Chondrocyte (in vitro differentiated cells): ENCODE measurements around the gene ACO1. TPM values are rescaled to one million over a fixed set of nuclear protein-coding genes. Genes with fewer than 3 reads are reported as not detected.

Source experiments
- DNase-seq: peaks from one replicate; pipeline ENCODE4 v3.0.0; 2021; ENCODE audit warnings: mixed read lengths, low spot score
- H3K27ac Mint-ChIP-seq: one replicate; pipeline ENCODE4 v1.8.0; 2021; ENCODE audit warnings: mild to moderate bottlenecking, moderate library complexity, mixed read lengths; ENCODE audit not compliant: unreplicated experiment
- H3K27me3 Mint-ChIP-seq: 2 replicates; pipeline ENCODE4 v1.8.0; 2021; ENCODE audit warnings: low read depth, mixed read lengths
- H3K36me3 Mint-ChIP-seq: 2 replicates; pipeline ENCODE4 v1.8.0; 2021; ENCODE audit warnings: low read depth, mixed read lengths
- H3K4me1 Mint-ChIP-seq: 2 replicates; pipeline ENCODE4 v1.8.0; 2021; ENCODE audit warnings: low read depth, mild to moderate bottlenecking, mixed read lengths
- H3K4me3 Mint-ChIP-seq: one replicate; pipeline ENCODE4 v1.8.0; 2021; ENCODE audit warnings: mild to moderate bottlenecking, moderate library complexity, mixed read lengths; ENCODE audit not compliant: unreplicated experiment
- H3K9me3 Mint-ChIP-seq: 2 replicates; pipeline ENCODE4 v1.8.0; 2021; ENCODE audit warnings: low read depth, mixed read lengths
- long read RNA-seq: library from polyadenylated mRNA; stranded (forward); transcript quantifications from one replicate; pipeline ENCODE4 v2.0.0, GENCODE V29; 2021
- total RNA-seq: library from RNA; stranded (reverse); gene quantifications from 3 replicates; pipeline ENCODE4 v1.2.1, GENCODE V29; 2021
- TF ChIP-seq, protein P1 (sequence below): fragments of 200-600 bp; sonication (generic); IDR thresholded peaks from 2 replicates; pipeline ENCODE4 v1.5.0; 2021; ENCODE audit warnings: antibody characterized with exemption, mild to moderate bottlenecking, moderate library complexity

Gene ACO1
- 39.7 to 47.5 TPM (median 44.7 TPM) in 3 replicates for total RNA-seq
- long read RNA-seq, full-length matches to known transcripts: 253 of 265 reads
- long read RNA-seq, partial matches to known transcripts: 4 of 265 reads
- long read RNA-seq, other reads (novel, unspliced or antisense): 8 of 265 reads

DNA sequence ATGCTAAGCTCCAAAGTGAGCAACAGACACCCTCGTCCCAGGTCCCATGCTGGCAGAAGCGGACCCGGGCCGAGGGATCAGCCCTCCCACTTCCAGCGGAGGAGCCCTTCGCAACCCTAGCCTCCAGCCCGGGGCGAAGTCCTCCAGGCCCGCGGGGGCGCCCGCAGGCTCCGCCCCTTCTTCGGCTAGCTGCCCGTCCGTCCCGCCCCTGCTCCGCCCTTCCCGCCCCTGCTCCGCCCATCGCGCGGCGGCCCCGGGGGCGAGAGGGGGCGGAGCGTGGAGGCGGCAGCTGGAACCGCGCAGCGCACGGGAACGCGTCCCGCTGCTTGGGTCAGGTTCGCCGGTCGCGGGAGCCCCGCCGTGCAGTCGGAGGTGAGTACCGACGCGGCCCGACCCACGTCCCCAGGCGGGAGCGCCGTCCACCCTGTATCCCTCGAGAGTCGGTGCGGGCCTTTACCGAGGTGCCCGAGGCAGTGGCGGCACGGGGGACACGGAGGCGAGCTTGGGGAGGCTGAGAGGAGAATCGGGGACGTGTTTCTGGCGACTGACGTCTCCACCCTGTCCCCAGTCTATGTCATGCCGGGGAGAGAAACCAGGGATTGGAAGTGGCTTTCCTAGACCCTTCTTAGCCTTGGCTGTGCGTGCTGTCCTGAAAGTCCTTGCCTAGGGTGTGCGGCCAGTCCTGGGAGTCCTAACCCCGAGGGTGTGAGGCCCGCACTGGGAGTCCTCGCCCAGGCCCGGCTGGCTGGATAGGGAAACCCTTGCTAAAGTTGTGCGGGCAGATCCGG lies at the start of gene ACO1:
TSS of gene ACO1 (plus strand) at position 280 of the 788 bp plus-strand sequence. CDS start 20,864 bp downstream, outside the sequence.
- Mint-ChIP-seq H3K9me3 (no peaks in the 10 kb centered on the region), H3K36me3 (peaks cover 2% of the 10 kb centered on the region), H3K27me3 (peaks cover 9% of the 10 kb centered on the region), H3K4me3 (peak within 1 kb of the TSS; percentile 92), H3K4me1 (peaks cover 22% of the 10 kb centered on the region), H3K27ac (peak within 1 kb of the TSS; percentile 95)
- TF ChIP-seq, protein P1, sequence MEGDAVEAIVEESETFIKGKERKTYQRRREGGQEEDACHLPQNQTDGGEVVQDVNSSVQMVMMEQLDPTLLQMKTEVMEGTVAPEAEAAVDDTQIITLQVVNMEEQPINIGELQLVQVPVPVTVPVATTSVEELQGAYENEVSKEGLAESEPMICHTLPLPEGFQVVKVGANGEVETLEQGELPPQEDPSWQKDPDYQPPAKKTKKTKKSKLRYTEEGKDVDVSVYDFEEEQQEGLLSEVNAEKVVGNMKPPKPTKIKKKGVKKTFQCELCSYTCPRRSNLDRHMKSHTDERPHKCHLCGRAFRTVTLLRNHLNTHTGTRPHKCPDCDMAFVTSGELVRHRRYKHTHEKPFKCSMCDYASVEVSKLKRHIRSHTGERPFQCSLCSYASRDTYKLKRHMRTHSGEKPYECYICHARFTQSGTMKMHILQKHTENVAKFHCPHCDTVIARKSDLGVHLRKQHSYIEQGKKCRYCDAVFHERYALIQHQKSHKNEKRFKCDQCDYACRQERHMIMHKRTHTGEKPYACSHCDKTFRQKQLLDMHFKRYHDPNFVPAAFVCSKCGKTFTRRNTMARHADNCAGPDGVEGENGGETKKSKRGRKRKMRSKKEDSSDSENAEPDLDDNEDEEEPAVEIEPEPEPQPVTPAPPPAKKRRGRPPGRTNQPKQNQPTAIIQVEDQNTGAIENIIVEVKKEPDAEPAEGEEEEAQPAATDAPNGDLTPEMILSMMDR: peak; percentile 40
- DNase-seq: peak; percentile 96

GRCh38 chr9:32334916-32335895 lies 49.2 kb upstream of the ACO1 start:
- DNase-seq: no peak
- Mint-ChIP-seq H3K9me3 (no peaks in the 10 kb centered on the region), H3K4me1 (no peaks in the 10 kb centered on the region), H3K36me3 (no peaks in the 10 kb centered on the region), H3K4me3 (no peak overlapping the region), H3K27ac (no peak overlapping the region), H3K27me3 (peaks cover 40% of the 10 kb centered on the region)
- TF ChIP-seq, protein P1: no peak

GRCh38 chr9:32339424-32339823 lies 45.0 kb upstream of the ACO1 start:
- H3K27ac Mint-ChIP-seq: no peak overlapping the region
- H3K36me3 Mint-ChIP-seq: no peaks in the 10 kb centered on the region
- H3K9me3 Mint-ChIP-seq: no peaks in the 10 kb centered on the region
- no peaks in the 10 kb centered on the region for H3K4me1 Mint-ChIP-seq
- DNase-seq: no peak
- TF ChIP-seq, protein P1: no peak
- no peak overlapping the region for H3K4me3 Mint-ChIP-seq
- H3K27me3 Mint-ChIP-seq: peaks cover 38% of the 10 kb centered on the region

- DNase-seq: no peak
- Mint-ChIP-seq H3K9me3 (no peaks in the 10 kb centered on the region), H3K4me3 (no peak overlapping the region), H3K27me3 (peaks cover 33% of the 10 kb centered on the region), H3K4me1 (no peaks in the 10 kb centered on the region), H3K27ac (no peak overlapping the region), H3K36me3 (no peaks in the 10 kb centered on the region)
- TF ChIP-seq, protein P1: no peak
Measured at GRCh38 chr9:32340361-32340760, 44.1 kb upstream of the ACO1 start.
